ENCODE results near the gene MNDA.

MNDA gene

DNA sequence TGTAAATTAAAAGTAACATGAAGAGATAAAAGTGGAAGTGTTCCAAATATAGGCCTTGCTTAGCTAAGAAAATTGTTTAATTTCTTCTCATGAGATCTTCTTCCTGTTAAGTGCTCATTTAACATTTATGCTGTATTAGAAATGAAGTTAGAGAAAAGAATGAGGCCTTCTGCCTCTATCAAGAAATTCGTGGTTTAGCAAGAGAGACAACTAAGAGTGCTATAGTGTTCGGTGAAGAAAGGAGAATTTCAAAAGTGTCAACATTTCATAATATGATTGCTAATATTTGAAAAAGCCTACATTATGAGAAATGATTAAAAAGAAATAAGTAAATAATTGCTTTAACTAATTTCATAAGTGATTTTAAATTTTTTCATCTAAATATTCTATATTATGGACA, 18.8 kb upstream of the MNDA start:
- no peak overlapping the region for H3K27ac ChIP-seq

DNA sequence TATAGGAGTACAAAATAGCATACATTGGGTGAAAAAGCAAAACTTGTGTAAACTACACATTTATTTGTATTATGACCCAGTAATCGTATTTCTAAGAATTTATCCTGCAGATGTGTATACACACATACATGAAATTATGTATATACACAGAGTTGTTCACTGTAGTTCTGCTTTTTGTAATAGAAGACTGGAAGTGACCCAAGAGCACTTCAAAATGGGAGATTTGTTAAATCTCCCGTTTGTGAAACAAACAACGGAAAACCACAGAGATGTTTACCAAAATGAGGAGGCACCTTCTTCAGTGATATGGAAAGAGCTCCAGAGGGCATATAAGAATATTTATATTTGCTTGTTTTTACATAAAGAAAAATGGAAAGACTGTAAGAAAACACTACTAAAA, 18.0 kb upstream of the MNDA start:
- no peak for DNase-seq (ENCODE audit: low spot score)
- ChIA-PET POLR2A (ENCODE audit: low non-redundant PET) (no interaction called here), CTCF (no interaction called here)
- H3K27ac ChIP-seq: no peak overlapping the region
- TF ChIP-seq, protein P1, sequence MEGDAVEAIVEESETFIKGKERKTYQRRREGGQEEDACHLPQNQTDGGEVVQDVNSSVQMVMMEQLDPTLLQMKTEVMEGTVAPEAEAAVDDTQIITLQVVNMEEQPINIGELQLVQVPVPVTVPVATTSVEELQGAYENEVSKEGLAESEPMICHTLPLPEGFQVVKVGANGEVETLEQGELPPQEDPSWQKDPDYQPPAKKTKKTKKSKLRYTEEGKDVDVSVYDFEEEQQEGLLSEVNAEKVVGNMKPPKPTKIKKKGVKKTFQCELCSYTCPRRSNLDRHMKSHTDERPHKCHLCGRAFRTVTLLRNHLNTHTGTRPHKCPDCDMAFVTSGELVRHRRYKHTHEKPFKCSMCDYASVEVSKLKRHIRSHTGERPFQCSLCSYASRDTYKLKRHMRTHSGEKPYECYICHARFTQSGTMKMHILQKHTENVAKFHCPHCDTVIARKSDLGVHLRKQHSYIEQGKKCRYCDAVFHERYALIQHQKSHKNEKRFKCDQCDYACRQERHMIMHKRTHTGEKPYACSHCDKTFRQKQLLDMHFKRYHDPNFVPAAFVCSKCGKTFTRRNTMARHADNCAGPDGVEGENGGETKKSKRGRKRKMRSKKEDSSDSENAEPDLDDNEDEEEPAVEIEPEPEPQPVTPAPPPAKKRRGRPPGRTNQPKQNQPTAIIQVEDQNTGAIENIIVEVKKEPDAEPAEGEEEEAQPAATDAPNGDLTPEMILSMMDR (conservative IDR thresholded peaks at IDR 0.05; ENCODE audit: low read depth): no peak

More for the DNA sequence above, 18.8 kb upstream of the MNDA start:
- TF ChIP-seq, protein P1 (conservative IDR thresholded peaks at IDR 0.05; ENCODE audit: low read depth): no peak
- ChIA-PET CTCF (no interaction called here), POLR2A (ENCODE audit: low non-redundant PET) (no interaction called here)
- no peak for DNase-seq (ENCODE audit: low spot score)

DNA sequence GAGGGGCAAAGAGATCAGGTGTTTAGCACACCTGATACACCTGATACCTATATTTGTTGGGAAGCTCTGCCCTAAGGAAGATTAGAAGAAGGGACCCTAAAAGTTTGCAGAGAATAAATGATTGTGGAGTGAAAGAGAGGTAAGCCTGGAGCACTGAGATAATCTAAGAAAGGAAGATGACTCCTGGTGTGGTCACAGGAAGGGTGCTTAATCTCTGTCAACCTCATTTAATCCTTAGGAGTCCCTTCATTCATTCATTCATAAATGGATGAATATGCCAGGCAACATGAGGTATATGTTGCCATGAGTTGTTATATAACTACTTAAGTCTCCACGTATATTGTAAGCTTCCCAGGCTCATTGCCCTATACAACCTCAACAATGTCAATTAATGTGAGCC, 16.2 kb upstream of the MNDA start:
- ChIA-PET CTCF (no interaction called here), POLR2A (ENCODE audit: low non-redundant PET) (no interaction called here)
- TF ChIP-seq, protein P1 (conservative IDR thresholded peaks at IDR 0.05; ENCODE audit: low read depth): no peak
- H3K27ac ChIP-seq: no peak overlapping the region
- DNase-seq (ENCODE audit: low spot score): no peak

DNA sequence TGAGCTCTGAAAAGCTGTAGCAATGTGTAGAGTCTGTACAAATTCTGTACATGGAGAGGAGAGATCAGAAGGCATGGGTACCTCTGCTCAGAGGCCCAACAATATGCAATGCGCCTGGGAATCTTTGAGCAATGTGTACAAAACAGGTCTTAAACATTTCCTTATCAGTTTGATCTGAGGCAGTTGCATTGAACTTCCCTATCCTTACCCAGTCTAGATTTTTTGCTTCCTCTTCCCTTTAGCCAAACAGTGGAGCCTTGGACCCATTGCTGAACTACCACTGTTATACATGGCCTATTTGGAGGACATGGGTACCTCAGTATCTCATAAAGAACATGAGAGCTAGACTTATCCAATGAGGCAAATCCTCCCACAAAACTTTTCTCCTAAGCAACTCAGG, 12.6 kb upstream of the MNDA start:
- no peak for DNase-seq (ENCODE audit: low spot score)
- TF ChIP-seq, protein P1 (conservative IDR thresholded peaks at IDR 0.05; ENCODE audit: low read depth): no peak
- H3K27ac ChIP-seq: no peak overlapping the region
- POLR2A ChIA-PET (ENCODE audit: low non-redundant PET): interaction anchor here (0.6 kb wide), 1 partner anchor 11 kb away, joined by 3 read pairs; no protein-coding TSS in a partner anchor
- CTCF ChIA-PET: no interaction called here

DNA sequence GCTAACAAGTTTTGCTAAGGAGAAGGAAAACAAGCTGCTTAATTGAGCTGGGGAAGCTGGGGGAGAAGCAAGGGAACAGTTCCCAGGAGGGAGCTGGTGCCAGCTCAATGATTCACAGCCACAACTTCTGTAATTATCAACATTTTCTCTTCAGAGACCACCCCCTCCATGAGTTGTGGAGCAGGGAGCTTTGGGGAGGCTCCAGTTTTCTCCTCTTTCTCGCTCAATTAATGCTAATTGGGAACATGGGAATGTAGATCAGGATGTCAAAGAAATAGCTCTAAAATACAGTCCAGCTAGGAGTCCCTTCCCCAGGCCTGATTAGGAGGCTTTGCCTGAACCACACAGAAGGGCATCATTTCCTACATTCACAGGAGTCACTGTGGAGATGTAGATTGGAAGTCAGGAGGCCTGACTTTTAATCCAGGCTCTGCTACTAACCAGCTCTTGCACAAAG, 12.1 kb upstream of the MNDA start:
- DNase-seq (ENCODE audit: low spot score): no peak
- no peak overlapping the region for H3K27ac ChIP-seq
- ChIA-PET POLR2A (ENCODE audit: low non-redundant PET) (interaction anchor here (0.6 kb wide), 1 partner anchor 11 kb away, joined by 3 read pairs; no protein-coding TSS in a partner anchor), CTCF (no interaction called here)
- TF ChIP-seq, protein P1 (conservative IDR thresholded peaks at IDR 0.05; ENCODE audit: low read depth): no peak

DNA sequence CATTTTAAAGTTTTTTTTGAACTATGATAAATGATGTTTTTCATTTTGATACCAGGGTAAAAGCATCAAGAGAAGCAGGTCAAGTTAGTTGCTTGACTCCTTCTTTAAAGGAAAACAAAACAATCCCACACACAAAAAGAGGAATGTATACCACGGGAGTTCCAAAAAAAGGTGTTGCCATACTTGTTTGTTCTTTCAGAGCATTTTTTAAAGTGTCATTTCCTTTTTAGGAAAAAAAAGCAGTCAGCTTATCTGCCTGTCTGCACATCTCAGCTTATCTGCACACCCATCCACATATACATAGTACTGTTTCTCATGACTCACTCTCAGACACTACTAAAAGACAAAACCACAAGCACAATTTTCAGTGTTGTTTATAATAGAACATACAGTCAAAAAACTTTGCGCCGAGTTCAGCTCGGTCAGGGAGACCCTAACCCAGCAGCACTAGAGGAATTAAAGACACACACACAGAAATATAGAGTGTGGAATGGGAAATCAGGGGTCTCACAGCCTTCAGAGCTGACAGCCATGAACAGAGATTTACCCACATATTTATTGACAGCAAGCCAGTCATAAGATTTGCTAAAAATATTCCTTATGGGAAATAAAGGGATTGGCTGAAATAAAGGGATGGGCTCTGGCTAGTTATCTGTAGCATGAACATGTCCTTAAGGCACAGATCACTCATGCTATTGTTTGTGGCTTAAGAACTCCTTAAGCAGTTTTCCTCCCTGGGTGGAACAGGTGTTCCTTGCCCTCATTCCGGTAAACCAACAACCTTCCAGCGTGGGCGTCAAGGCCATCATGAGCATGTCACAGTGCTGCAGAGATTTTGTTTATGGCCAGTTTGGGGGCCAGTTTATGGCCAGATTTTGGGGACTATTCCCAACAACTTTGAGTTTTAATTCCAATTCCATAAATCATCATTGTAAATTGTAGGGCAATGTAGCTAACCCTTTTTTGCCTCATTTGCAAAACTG, 11.4 kb upstream of the MNDA start:
- H3K27ac ChIP-seq: no peak overlapping the region
- CTCF ChIA-PET: no interaction called here

More for the DNA sequence above, 11.4 kb upstream of the MNDA start:
- DNase-seq (ENCODE audit: low spot score): no peak
- POLR2A ChIA-PET (ENCODE audit: low non-redundant PET): no interaction called here
- TF ChIP-seq, protein P1 (conservative IDR thresholded peaks at IDR 0.05; ENCODE audit: low read depth): no peak

All from RWPE1 (cell line).